ENCODE results near the gene IL17RC. TPM values are rescaled to one million over a fixed set of nuclear protein-coding genes. Genes with fewer than 3 reads are reported as not detected.

Gene IL17RC
- total RNA-seq, 1 donor from 2014 or later: 35.0 TPM

- intact Hi-C loops (cut with micrococcal nuclease): no loop called here
- Histone ChIP-seq H3K9me3 (replicated peaks) (no peaks in the 10 kb centered on the region), H3K27ac (replicated peaks) (no peak overlapping the region), H3K4me1 (no peaks in the 10 kb centered on the region), H3K4me3 (no peak overlapping the region), H3K27me3 (ENCODE audit: low read depth) (no peaks in the 10 kb centered on the region), H3K36me3 (no peaks in the 10 kb centered on the region)
- DNase-seq: no peak
- TF ChIP-seq CTCF (IDR thresholded peaks at IDR 0.05; ENCODE audit: borderline replicate concordance): no peak
Measured at GRCh38 chr3:9876991-9877390, 39.9 kb upstream of the IL17RC start.

- H3K27me3 ChIP-seq (ENCODE audit: low read depth): no peaks in the 10 kb centered on the region
- TF ChIP-seq CTCF (IDR thresholded peaks at IDR 0.05; ENCODE audit: borderline replicate concordance): no peak
- H3K9me3 ChIP-seq (replicated peaks): no peaks in the 10 kb centered on the region
- no peak overlapping the region for H3K27ac ChIP-seq (replicated peaks)
- H3K4me1 ChIP-seq: no peaks in the 10 kb centered on the region
- H3K4me3 ChIP-seq: no peak overlapping the region
- intact Hi-C loops (cut with micrococcal nuclease): no loop called here
- no peak for DNase-seq
- H3K36me3 ChIP-seq: no peaks in the 10 kb centered on the region
Measured at GRCh38 chr3:9878700-9879099, 38.2 kb upstream of the IL17RC start.

GRCh38 chr3:9879830-9880549, 36.9 kb upstream of the IL17RC start, which contains the start of gene CIDEC:
Gene CIDEC, minus strand, starts transcription at chr3:9880253. Its CDS starts 1,767 bp downstream, at chr3:9878486.
- no peaks in the 10 kb centered on the region for H3K9me3 ChIP-seq (replicated peaks)
- TF ChIP-seq CTCF (IDR thresholded peaks at IDR 0.05; ENCODE audit: borderline replicate concordance): no peak
- DNase-seq: no peak
- H3K4me1 ChIP-seq: no peaks in the 10 kb centered on the region
- no peaks in the 10 kb centered on the region for H3K36me3 ChIP-seq
- H3K4me3 ChIP-seq: no peak within 1 kb of the TSS
- H3K27ac ChIP-seq (replicated peaks): no peak within 1 kb of the TSS
- intact Hi-C loops (cut with micrococcal nuclease): no loop called here
- no peaks in the 10 kb centered on the region for H3K27me3 ChIP-seq (ENCODE audit: low read depth)

GRCh38 chr3:9881441-9881840, 35.5 kb upstream of the IL17RC start:
- intact Hi-C loops (cut with micrococcal nuclease): no loop called here
- H3K4me3 ChIP-seq: no peak overlapping the region
- no peaks in the 10 kb centered on the region for H3K27me3 ChIP-seq (ENCODE audit: low read depth)
- H3K9me3 ChIP-seq (replicated peaks): no peaks in the 10 kb centered on the region
- H3K36me3 ChIP-seq: no peaks in the 10 kb centered on the region
- DNase-seq: no peak
- no peaks in the 10 kb centered on the region for H3K4me1 ChIP-seq
- no peak for TF ChIP-seq CTCF (IDR thresholded peaks at IDR 0.05; ENCODE audit: borderline replicate concordance)
- no peak overlapping the region for H3K27ac ChIP-seq (replicated peaks)

- H3K4me1 ChIP-seq: no peaks in the 10 kb centered on the region
- H3K27me3 ChIP-seq (ENCODE audit: low read depth): no peaks in the 10 kb centered on the region
- no peak overlapping the region for H3K27ac ChIP-seq (replicated peaks)
- no peak for DNase-seq
- intact Hi-C loops (cut with micrococcal nuclease): no loop called here
- no peak for TF ChIP-seq CTCF (IDR thresholded peaks at IDR 0.05; ENCODE audit: borderline replicate concordance)
- H3K9me3 ChIP-seq (replicated peaks): no peaks in the 10 kb centered on the region
- H3K4me3 ChIP-seq: no peak overlapping the region
- no peaks in the 10 kb centered on the region for H3K36me3 ChIP-seq
Measured at GRCh38 chr3:9883706-9884554, 33.0 kb upstream of the IL17RC start.
